ENCODE measurements around the gene SLC7A7. TPM values are rescaled to one million over a fixed set of nuclear protein-coding genes. Genes with fewer than 3 reads are reported as not detected.

Gene SLC7A7
- polyA plus RNA-seq, 1 donor from 2014 or later, result not detected

- Histone ChIP-seq H3K27me3 (ENCODE audit: insufficient read depth, low read depth, low read length) (peaks cover 37% of the 10 kb centered on the region), H3K9me2 (ENCODE audit: insufficient read depth, low read length) (no peaks in the 10 kb centered on the region), H3K9ac (ENCODE audit: low read length) (no peak overlapping the region), H3K9me3 (ENCODE audit: low read length) (no peaks in the 10 kb centered on the region), H2AFZ (ENCODE audit: low read depth, low read length) (no peak overlapping the region), H3K27ac (ENCODE audit: low read length) (no peak overlapping the region), H3K4me2 (ENCODE audit: low read length) (no peak overlapping the region), H3K79me2 (replicated peaks; ENCODE audit: insufficient read depth, low read length) (no peaks in the 10 kb centered on the region), H3K4me3 (ENCODE audit: low read length) (no peak overlapping the region), H3K36me3 (ENCODE audit: insufficient read depth, low read length) (peaks cover 5% of the 10 kb centered on the region), H3F3A (ENCODE audit: insufficient read depth, low read length, poor library complexity, severe bottlenecking) (no peaks in the 10 kb centered on the region), H4K20me1 (ENCODE audit: insufficient read depth) (no peaks in the 10 kb centered on the region)
- TF ChIP-seq EP300 (conservative IDR thresholded peaks at IDR 0.05; ENCODE audit: poor library complexity, severe bottlenecking) (no peak), POLR2AphosphoS5 (IDR thresholded peaks at IDR 0.05) (no peak), SMC3 (conservative IDR thresholded peaks at IDR 0.05; ENCODE audit: poor library complexity) (no peak), RAD21 (conservative IDR thresholded peaks at IDR 0.05) (no peak)
Measured at GRCh38 chr14:22837750-22838538, 22.7 kb upstream of the SLC7A7 start.

- Histone ChIP-seq H3F3A (ENCODE audit: insufficient read depth, low read length, poor library complexity, severe bottlenecking) (no peaks in the 10 kb centered on the region), H3K4me3 (ENCODE audit: low read length) (no peak overlapping the region), H2AFZ (ENCODE audit: low read depth, low read length) (no peak overlapping the region), H3K9me3 (ENCODE audit: low read length) (no peaks in the 10 kb centered on the region), H3K27me3 (ENCODE audit: insufficient read depth, low read depth, low read length) (peaks cover 37% of the 10 kb centered on the region), H3K9ac (ENCODE audit: low read length) (no peak overlapping the region), H4K20me1 (ENCODE audit: insufficient read depth) (no peaks in the 10 kb centered on the region), H3K4me2 (ENCODE audit: low read length) (no peak overlapping the region), H3K36me3 (ENCODE audit: insufficient read depth, low read length) (peaks cover 5% of the 10 kb centered on the region), H3K27ac (ENCODE audit: low read length) (no peak overlapping the region), H3K79me2 (replicated peaks; ENCODE audit: insufficient read depth, low read length) (no peaks in the 10 kb centered on the region), H3K9me2 (ENCODE audit: insufficient read depth, low read length) (no peaks in the 10 kb centered on the region)
- TF ChIP-seq RAD21 (conservative IDR thresholded peaks at IDR 0.05) (no peak), EP300 (conservative IDR thresholded peaks at IDR 0.05; ENCODE audit: poor library complexity, severe bottlenecking) (no peak), EZH2 (IDR thresholded peaks at IDR 0.05; ENCODE audit: borderline replicate concordance, insufficient read depth, low read length, poor library complexity, severe bottlenecking) (peak; percentile 81), SMC3 (conservative IDR thresholded peaks at IDR 0.05; ENCODE audit: poor library complexity) (no peak)
Measured at GRCh38 chr14:22837114-22837749, 22.0 kb upstream of the SLC7A7 start.

GRCh38 chr14:22836301-22837113, 21.3 kb upstream of the SLC7A7 start, which contains the start of gene MMP14:
Gene MMP14 (plus strand): TSS chr14:22836585. CDS start chr14:22836818, 233 bp downstream.
- H3K4me3 ChIP-seq (ENCODE audit: low read length), result no peak within 1 kb of the TSS
- H3K9me3 ChIP-seq (ENCODE audit: low read length), result no peaks in the 10 kb centered on the region
- TF ChIP-seq EP300 (conservative IDR thresholded peaks at IDR 0.05; ENCODE audit: poor library complexity, severe bottlenecking) (no peak), EZH2 (IDR thresholded peaks at IDR 0.05; ENCODE audit: borderline replicate concordance, insufficient read depth, low read length, poor library complexity, severe bottlenecking) (no peak), CTCF (IDR thresholded peaks at IDR 0.05; ENCODE audit: poor library complexity, severe bottlenecking) (peak; percentile 25), REST (IDR thresholded peaks at IDR 0.05; ENCODE audit: borderline replicate concordance) (no peak), SMC3 (conservative IDR thresholded peaks at IDR 0.05; ENCODE audit: poor library complexity) (peak; percentile 40), RAD21 (conservative IDR thresholded peaks at IDR 0.05) (peak; percentile 26), TAF1 (IDR thresholded peaks at IDR 0.05; ENCODE audit: low read depth) (no peak), POLR2AphosphoS5 (IDR thresholded peaks at IDR 0.05) (no peak), MXI1 (conservative IDR thresholded peaks at IDR 0.05; ENCODE audit: poor library complexity, severe bottlenecking) (no peak)
- no peaks in the 10 kb centered on the region for H4K20me1 ChIP-seq (ENCODE audit: insufficient read depth)
- H3K4me2 ChIP-seq (ENCODE audit: low read length), result no peak within 1 kb of the TSS
- H3F3A ChIP-seq (ENCODE audit: insufficient read depth, low read length, poor library complexity, severe bottlenecking), result no peaks in the 10 kb centered on the region
- H3K79me2 ChIP-seq (replicated peaks; ENCODE audit: insufficient read depth, low read length), result no peaks in the 10 kb centered on the region
- H3K9me2 ChIP-seq (ENCODE audit: insufficient read depth, low read length), result no peaks in the 10 kb centered on the region
- H2AFZ ChIP-seq (ENCODE audit: low read depth, low read length), result no peak within 1 kb of the TSS
- no peak within 1 kb of the TSS for H3K9ac ChIP-seq (ENCODE audit: low read length)
- H3K36me3 ChIP-seq (ENCODE audit: insufficient read depth, low read length), result peaks cover 5% of the 10 kb centered on the region
- no peak within 1 kb of the TSS for H3K27ac ChIP-seq (ENCODE audit: low read length)
- H3K27me3 ChIP-seq (ENCODE audit: insufficient read depth, low read depth, low read length), result peaks cover 37% of the 10 kb centered on the region

Data from neural cell (in vitro differentiated cells).